HUES64 (cell line): ENCODE results near the gene EYA4.
"Not testable (repeated sequence)": the region's sequence is repeated elsewhere in the genome, so short reads cannot be mapped to it uniquely, and the experiment has no call there.

Experiments
- H3K27ac ChIP-seq: 2 replicates; pipeline ENCODE4 v1.7.0; 2013; ENCODE audit warnings: low read depth, low read length, inconsistent platforms
- H3K27me3 ChIP-seq: 2 replicates; pipeline ENCODE4 v1.6.1; 2013; ENCODE audit warnings: mild to moderate bottlenecking, low read length; ENCODE audit not compliant: insufficient read depth
- H3K36me3 ChIP-seq: 2 replicates; pipeline ENCODE4 v1.6.1; 2013; ENCODE audit warnings: mild to moderate bottlenecking, low read length; ENCODE audit not compliant: insufficient read depth
- H3K4me1 ChIP-seq: 2 replicates; pipeline ENCODE4 v1.6.1; 2013; ENCODE audit warnings: mild to moderate bottlenecking, low read length, moderate library complexity; ENCODE audit not compliant: insufficient read depth
- H3K4me3 ChIP-seq: 2 replicates; pipeline ENCODE4 v1.5.1; 2013; ENCODE audit warnings: mild to moderate bottlenecking, low read length, moderate library complexity
- H3K9ac ChIP-seq: 2 replicates; pipeline ENCODE4 v1.6.1; 2013; ENCODE audit warnings: mild to moderate bottlenecking, low read depth, low read length
- H3K9me3 ChIP-seq: 2 replicates; pipeline ENCODE4 v1.6.1; 2013; ENCODE audit warnings: low read depth, low read length; ENCODE audit not compliant: insufficient read depth
- WGBS: fragments of 150-250, 120-280 bp; methylation state at CpG from one replicate; pipeline ENCODE4 v1.1.7; 2013; ENCODE audit warnings: missing lambda C conversion rate; 5-methylcytosine and 5-hydroxymethylcytosine counted together

EYA4 gene

DNA sequence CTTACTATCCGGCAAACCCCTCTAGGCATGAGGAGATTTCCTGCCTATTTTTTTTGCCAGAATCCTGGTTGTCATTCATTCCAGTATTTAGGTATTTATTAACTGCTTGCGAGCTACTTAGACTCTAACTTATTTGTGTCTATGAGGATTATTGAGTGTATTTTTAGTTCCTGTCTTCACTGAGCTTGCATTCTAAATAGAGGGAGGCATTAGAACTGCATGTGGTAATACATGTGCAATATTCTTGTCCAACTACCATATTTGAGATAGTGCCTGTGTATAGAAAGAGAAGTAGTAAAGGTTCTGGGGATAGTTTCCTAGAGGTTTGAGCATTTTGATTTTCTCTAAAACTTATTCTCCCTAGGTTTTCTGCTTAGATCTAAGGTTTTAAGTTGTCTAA, 308.9 kb downstream of the EYA4 start:
- WGBS: 97% methylated on average over 2 of the region's 2 CpGs
- Histone ChIP-seq H3K27me3 (no peaks in the 10 kb centered on the region), H3K9me3 (no peaks in the 10 kb centered on the region), H3K27ac (no peak overlapping the region), H3K4me1 (peaks cover 28% of the 10 kb centered on the region), H3K4me3 (no peak overlapping the region), H3K36me3 (no peaks in the 10 kb centered on the region), H3K9ac (no peak overlapping the region)

DNA sequence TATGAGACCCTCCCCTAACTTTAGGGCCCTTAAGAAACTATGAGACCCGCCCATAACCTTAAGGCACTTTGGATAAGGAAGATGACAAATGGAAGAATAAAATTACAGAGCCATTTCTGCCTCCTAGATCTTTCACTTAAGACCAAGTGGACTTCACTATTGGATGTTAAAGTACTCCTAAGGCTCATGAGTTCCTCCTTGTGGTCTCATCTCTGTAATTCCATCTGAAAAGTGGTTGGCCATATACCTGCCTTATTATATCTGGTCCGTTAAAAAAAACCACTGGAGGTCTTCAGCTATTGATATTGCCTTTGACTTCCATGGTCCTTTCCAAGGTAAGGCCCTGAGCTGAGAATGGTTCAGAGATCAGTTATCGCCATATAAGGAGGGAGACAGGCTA, 310.3 kb downstream of the EYA4 start:
- Histone ChIP-seq H3K27ac (no peak overlapping the region), H3K9ac (no peak overlapping the region), H3K27me3 (no peaks in the 10 kb centered on the region), H3K9me3 (no peaks in the 10 kb centered on the region), H3K4me1 (peaks cover 28% of the 10 kb centered on the region), H3K4me3 (no peak overlapping the region), H3K36me3 (no peaks in the 10 kb centered on the region)
- 95% methylated on average over 2 of the region's 3 CpGs for WGBS

DNA sequence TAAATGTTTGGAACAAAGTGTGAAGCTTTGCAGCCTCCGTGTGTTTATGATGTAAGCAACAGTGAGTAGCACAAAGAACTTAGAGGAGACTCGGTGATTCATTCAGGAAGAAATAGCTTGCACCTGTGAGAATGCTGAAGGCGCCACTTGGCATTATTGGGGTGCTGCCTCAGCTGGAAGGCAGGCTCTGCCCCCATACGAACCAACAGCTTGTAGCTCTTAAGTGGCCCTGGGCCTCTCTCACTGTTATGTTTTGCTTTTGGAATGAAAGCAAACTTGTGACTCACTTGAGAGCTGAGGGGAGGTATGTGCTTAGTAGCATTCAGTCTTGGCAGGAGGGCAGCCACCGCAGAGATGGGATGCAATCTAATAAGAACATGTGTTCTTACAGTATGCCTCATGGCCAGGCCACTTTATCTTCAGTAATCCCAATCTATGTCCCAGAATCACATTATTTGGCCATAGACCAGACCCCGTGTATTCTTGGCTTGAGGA, 310.7 kb downstream of the EYA4 start:
- peaks cover 28% of the 10 kb centered on the region for H3K4me1 ChIP-seq
- WGBS: 69% methylated on average over 6 of the region's 6 CpGs
- H3K9me3 ChIP-seq: no peaks in the 10 kb centered on the region
- H3K27me3 ChIP-seq: no peaks in the 10 kb centered on the region
- H3K4me3 ChIP-seq: no peak overlapping the region
- no peak overlapping the region for H3K27ac ChIP-seq
- no peak overlapping the region; the same call in 1 of the 2 replicates for H3K9ac ChIP-seq
- no peaks in the 10 kb centered on the region for H3K36me3 ChIP-seq

DNA sequence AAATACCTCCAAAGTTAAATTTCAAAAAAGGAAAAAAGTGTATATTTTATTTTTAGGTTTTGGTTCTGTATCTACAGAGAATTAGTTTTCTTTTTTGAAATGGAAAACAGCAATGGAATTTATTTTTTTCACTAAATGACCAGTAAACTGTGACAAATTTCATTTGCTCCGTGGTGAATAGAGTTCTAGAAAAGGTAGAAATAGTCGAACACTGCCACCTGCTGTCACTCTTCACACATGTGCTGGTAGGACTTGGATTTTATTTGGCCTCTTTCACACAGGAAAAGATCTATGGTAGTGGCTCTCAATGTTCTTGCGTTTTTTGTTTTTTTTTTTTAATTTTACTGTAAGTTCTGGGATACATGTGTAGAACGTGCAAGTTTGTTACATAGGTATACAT, 312.5 kb downstream of the EYA4 start:
- Histone ChIP-seq H3K9ac (no peak overlapping the region), H3K4me1 (peaks cover 24% of the 10 kb centered on the region), H3K27me3 (no peaks in the 10 kb centered on the region), H3K27ac (no peak overlapping the region), H3K36me3 (no peaks in the 10 kb centered on the region), H3K4me3 (no peak overlapping the region), H3K9me3 (no peaks in the 10 kb centered on the region)
- 25% methylated on average over 4 of the region's 4 CpGs for WGBS

DNA sequence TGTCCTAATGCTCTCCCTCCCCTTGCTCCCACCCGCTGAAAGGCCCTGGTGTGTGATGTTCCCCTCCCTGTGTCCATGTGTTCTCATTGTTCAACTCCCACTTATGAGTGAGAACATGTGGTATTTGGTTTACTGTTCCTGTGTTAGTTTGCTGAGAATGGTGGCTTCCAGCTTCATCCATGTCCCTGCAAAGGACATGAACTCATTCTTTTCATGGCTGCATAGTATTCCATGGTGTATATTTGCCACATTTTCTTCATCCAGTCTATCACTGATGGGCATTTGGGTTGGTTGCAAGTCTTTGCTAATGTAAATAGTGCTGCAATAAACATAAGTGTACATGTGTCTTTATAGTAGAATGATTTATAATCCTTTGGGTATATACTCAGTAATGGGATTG, 313.0 kb downstream of the EYA4 start:
- H3K4me3 ChIP-seq, H3K9ac ChIP-seq, H3K27ac ChIP-seq, H3K36me3 ChIP-seq, H3K9me3 ChIP-seq, H3K27me3 ChIP-seq: not testable (repeated sequence)
- H3K4me1 ChIP-seq: peaks cover 19% of the 10 kb centered on the region
- 82% methylated on average over 1 of the region's 1 CpG for WGBS

DNA sequence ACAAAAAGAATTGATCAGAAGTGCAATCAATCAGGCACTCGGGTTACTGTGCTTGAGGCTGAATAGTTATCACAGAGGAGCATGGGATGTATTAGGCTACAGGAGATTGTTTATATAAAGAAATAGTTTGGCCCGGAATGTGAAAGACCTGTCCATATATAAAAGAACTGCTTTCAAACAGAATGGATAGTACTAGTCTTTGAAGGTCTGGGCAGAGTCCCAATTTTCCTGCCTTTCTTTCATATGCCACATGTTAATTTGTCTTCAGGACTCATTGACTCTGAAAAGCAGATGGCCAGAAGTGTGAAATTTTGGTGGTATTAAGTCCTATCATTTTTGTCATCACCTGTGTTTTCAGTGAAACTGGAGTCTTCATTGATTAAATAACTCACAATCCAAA, 314.5 kb downstream of the EYA4 start:
- H3K27me3 ChIP-seq: no peaks in the 10 kb centered on the region
- no peak overlapping the region for H3K4me3 ChIP-seq
- no peak overlapping the region for H3K27ac ChIP-seq
- WGBS: 100% methylated on average over 1 of the region's 2 CpGs
- H3K9ac ChIP-seq: no peak overlapping the region
- peaks cover 10% of the 10 kb centered on the region; the same call in 1 of the 2 replicates for H3K4me1 ChIP-seq
- H3K36me3 ChIP-seq: no peaks in the 10 kb centered on the region
- peaks cover 10% of the 10 kb centered on the region; the same call in 1 of the 2 replicates for H3K9me3 ChIP-seq

DNA sequence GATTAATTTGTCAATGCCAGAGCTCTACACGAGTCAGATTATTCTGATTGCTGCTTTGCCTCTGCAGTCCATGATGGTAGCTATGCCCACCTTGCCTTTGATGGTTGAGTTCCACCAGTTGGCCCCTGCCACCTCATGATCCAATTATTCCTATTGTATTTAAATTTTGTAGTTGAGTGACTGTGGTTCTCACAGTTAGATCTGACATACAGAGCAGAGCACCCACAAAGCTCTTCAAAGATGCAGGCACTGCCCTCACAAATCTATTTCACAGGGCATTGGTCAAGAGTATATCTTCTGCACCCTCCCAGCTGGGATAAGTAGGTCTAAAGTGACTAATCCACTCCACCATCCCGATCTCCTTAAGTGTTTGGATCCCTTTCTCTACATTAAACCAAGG, 318.8 kb downstream of the EYA4 start:
- no peak overlapping the region for H3K4me3 ChIP-seq
- no peak overlapping the region for H3K27ac ChIP-seq
- H3K4me1 ChIP-seq: no peaks in the 10 kb centered on the region
- no peaks in the 10 kb centered on the region for H3K27me3 ChIP-seq
- WGBS: 92% methylated on average over 2 of the region's 2 CpGs
- no peaks in the 10 kb centered on the region for H3K36me3 ChIP-seq
- no peak overlapping the region for H3K9ac ChIP-seq
- peaks cover 10% of the 10 kb centered on the region; the same call in 1 of the 2 replicates for H3K9me3 ChIP-seq

DNA sequence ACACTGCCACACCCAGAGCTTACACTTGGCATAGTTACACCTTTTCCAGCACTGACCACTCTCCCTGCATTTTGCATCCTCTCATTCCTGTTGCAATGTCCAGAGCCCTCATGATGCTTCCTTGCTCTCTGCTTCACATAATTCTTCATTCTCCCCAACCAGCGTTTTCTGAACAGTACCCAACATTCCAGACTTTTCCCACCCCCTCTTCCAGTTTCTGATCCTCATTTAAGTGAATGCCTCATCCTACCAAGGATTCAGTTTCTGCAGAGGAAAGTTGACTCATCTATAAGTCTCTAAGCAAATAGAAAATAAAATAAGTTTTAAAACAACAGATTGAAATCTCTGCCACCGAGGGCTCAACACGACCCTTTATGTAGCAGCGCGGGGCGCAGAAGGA, 326.5 kb downstream of the EYA4 start:
- H3K9ac ChIP-seq: no peak overlapping the region

DNA sequence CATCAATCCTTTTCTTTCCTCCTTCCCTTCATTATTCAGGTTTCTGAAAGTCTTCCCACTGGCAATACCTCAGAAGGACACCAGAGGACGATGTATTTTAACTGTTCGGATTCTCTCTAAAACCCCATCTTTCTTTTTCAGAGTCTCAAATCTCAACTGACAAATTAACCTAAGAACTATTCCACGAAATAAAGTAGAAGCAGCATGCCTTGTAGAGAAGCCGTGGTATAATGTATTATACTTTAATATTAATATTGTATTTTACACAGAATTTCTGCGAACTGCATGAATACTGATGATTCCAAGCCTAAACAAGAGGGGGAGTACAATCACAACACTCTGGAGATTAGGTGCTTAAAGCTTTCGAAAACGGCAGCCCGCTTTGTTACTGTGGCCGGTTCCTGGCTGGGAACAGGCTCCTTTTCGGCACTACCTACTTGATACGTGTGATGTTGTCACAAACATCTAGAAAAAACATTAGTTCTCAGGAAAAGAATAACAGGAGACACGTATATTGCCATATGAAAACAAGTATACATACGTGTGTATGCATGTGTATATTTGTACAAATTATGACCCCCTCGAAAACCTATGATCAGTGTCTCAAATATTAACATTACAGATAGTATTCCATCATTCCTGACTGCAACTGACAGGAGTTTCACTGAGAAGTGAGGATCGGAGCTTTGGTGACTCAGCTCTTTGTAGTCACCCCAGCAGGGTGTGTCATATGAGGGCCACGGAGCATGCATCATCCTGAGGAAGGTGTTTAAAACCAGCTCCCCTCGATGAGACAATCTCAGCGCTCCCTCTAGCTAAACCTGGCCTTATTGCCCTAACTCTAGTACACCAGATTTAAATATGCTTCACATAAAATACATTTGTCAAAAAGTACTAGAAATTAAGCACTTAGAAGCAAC, 328.1 kb downstream of the EYA4 start:
- 7% methylated on average over 14 of the region's 18 CpGs for WGBS
- Histone ChIP-seq H3K36me3 (no peaks in the 10 kb centered on the region), H3K27ac (no peak overlapping the region), H3K27me3 (no peaks in the 10 kb centered on the region), H3K9ac (peak overlapping the region; percentile 45; the same call in 1 of the 2 replicates), H3K9me3 (no peaks in the 10 kb centered on the region), H3K4me3 (peak overlapping the region; percentile 52), H3K4me1 (peaks cover 8% of the 10 kb centered on the region; the same call in 1 of the 2 replicates)

More for the DNA sequence above, 326.5 kb downstream of the EYA4 start:
- Histone ChIP-seq H3K9me3 (no peaks in the 10 kb centered on the region), H3K4me1 (peaks cover 8% of the 10 kb centered on the region; the same call in 1 of the 2 replicates), H3K36me3 (no peaks in the 10 kb centered on the region), H3K27me3 (no peaks in the 10 kb centered on the region), H3K27ac (no peak overlapping the region), H3K4me3 (no peak overlapping the region)
- 90% methylated on average over 6 of the region's 6 CpGs for WGBS

DNA sequence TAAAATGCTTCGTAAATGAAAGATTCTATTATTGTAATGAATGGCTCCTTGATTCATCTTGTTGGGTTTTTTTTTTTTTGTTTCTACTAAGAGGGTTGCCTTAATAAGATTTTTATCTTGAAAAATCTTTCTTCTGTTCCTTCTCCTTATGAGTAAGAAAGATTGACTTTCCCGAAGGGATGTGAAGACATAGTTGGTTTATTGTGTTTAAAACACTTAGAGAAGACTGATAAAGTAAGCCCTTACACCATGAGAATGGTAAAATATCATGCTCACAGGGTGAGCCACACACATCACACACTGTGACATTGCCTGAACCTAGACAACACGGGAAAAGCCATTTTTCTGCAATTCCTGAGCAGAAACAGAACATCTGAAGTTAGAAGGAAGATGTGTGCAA, 330.5 kb downstream of the EYA4 start:
- Histone ChIP-seq H3K27me3 (no peaks in the 10 kb centered on the region), H3K27ac (no peak overlapping the region), H3K9me3 (no peaks in the 10 kb centered on the region), H3K4me3 (no peak overlapping the region), H3K4me1 (peaks cover 8% of the 10 kb centered on the region; the same call in 1 of the 2 replicates), H3K36me3 (no peaks in the 10 kb centered on the region), H3K9ac (no peak overlapping the region)
- 91% methylated on average over 3 of the region's 3 CpGs for WGBS

DNA sequence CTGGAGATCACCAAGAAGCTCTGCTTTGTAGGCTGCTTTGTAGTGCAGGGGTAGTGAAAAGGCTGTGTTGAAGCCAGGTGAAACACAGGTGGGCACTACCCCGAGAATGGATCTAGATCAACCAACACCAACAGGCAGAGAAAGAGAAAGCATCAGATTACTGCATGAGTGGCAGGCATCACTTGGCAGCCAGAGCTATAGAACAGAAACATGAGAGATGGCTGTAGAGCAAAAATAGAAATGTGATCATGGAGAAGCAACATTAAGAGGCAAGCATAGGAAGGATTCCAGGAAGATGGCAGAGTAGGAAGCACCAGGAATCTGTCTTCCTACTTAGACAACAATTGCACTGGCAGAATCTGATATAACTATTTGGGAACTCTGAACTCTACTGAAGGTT, 336.7 kb downstream of the EYA4 start:
- Histone ChIP-seq H3K9me3 (no peaks in the 10 kb centered on the region), H3K27ac (no peak overlapping the region), H3K4me3 (no peak overlapping the region), H3K36me3 (no peaks in the 10 kb centered on the region), H3K27me3 (no peaks in the 10 kb centered on the region), H3K9ac (no peak overlapping the region), H3K4me1 (no peaks in the 10 kb centered on the region)
- WGBS: 93% methylated on average over 1 of the region's 1 CpG
